Measurements from ENCODE around the gene MAP2K3. TPM values are rescaled to one million over a fixed set of nuclear protein-coding genes. Genes with fewer than 3 reads are reported as not detected.

Gene MAP2K3
- total RNA-seq, 1 donor from 2014 or later: 3.5 TPM

DNA sequence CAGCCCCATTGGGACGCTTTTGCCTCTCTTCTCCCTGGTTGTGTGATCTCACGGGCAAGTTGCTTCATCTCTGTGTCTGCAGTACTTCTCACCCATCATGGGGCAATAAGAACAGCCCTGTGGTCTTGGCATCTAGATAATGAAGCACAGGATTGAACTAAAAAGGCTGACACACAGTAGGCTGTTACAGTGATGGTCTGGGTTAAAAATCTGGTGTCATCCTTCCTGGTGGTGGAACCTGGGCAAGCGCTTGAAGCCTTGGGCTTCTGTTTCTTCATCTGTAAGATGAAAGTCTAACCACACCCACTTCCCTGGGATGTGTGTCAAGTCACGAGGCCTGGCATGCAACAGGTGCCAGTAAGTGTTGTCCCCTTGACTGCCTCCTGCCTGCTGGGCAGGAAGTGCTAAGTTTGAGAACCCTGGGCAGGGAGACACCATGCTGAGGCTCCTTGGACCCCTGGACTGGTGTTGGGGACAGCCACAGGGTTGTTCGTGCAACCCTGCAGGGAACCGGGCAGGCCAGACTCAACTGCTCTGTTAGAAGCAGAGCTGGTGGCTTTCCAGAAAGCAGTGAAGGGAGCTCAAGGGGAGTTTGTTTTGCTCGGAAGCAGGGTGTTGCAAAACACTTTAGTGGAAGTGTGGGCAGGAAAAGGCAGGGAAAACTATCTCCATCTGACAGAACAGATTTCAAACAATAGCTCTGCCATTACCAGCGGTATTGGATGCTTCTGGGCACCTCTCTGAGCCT, 5.9 kb upstream of the MAP2K3 start:
- TF ChIP-seq EZH2phosphoT487 (IDR thresholded peaks at IDR 0.05) (no peak), EZH2 (IDR thresholded peaks at IDR 0.05) (no peak), CTCF (IDR thresholded peaks at IDR 0.05) (no peak)
- H3K27me3 Mint-ChIP-seq (ENCODE audit: insufficient read depth, low read depth): peaks cover 23% of the 10 kb centered on the region
- H3K36me3 Mint-ChIP-seq: no peaks in the 10 kb centered on the region
- no peak overlapping the region for H3K4me3 Mint-ChIP-seq
- Histone ChIP-seq H3K4me2 (no peak overlapping the region), H3F3A (ENCODE audit: low read depth) (no peaks in the 10 kb centered on the region), H3K79me2 (ENCODE audit: low read depth) (no peaks in the 10 kb centered on the region), H3K9me3 (ENCODE audit: low read depth) (no peaks in the 10 kb centered on the region), H3K27me3 (peaks cover 79% of the 10 kb centered on the region), H2AFZ (replicated peaks) (no peak overlapping the region), H3K9ac (no peak overlapping the region), H4K20me1 (ENCODE audit: low read depth) (no peaks in the 10 kb centered on the region), H3K4me1 (no peaks in the 10 kb centered on the region), H3K4me3 (no peak overlapping the region), H3K36me3 (no peaks in the 10 kb centered on the region), H3K27ac (no peak overlapping the region)
- no peak overlapping the region for H3K27ac Mint-ChIP-seq
- peaks cover 3% of the 10 kb centered on the region for H3K9me3 Mint-ChIP-seq
- H3K4me1 Mint-ChIP-seq: peaks cover 12% of the 10 kb centered on the region
- no peak for DNase-seq (ENCODE audit: low spot score)

DNA sequence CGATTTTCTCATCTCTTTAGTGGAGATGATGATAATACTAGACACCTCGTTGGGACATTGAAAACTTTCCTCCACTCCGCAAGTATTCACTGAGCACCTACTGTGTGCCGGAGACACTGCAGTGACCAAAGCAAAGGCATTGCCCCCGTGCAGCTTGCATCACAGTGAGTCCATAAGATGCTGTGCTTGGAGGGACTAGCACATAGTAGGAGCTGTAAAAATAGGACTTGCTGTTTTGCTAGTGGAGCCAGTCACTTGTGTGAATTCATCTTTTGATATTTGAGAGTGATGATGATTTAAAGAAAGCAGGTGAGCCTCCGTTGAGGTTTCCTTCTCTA, 5.3 kb upstream of the MAP2K3 start:
- Histone ChIP-seq H3K9ac (no peak overlapping the region), H3K4me1 (no peaks in the 10 kb centered on the region), H3F3A (ENCODE audit: low read depth) (no peaks in the 10 kb centered on the region), H3K9me3 (ENCODE audit: low read depth) (no peaks in the 10 kb centered on the region), H3K79me2 (ENCODE audit: low read depth) (no peaks in the 10 kb centered on the region), H3K4me2 (no peak overlapping the region), H3K36me3 (no peaks in the 10 kb centered on the region), H3K27ac (no peak overlapping the region), H4K20me1 (ENCODE audit: low read depth) (no peaks in the 10 kb centered on the region), H3K4me3 (no peak overlapping the region), H3K27me3 (peaks cover 85% of the 10 kb centered on the region), H2AFZ (replicated peaks) (no peak overlapping the region)
- no peak for DNase-seq (ENCODE audit: low spot score)
- Mint-ChIP-seq H3K27ac (no peak overlapping the region), H3K36me3 (no peaks in the 10 kb centered on the region), H3K27me3 (ENCODE audit: insufficient read depth, low read depth) (peaks cover 23% of the 10 kb centered on the region), H3K9me3 (peaks cover 3% of the 10 kb centered on the region), H3K4me3 (no peak overlapping the region), H3K4me1 (peaks cover 12% of the 10 kb centered on the region)
- TF ChIP-seq EZH2phosphoT487 (IDR thresholded peaks at IDR 0.05): no peak
- TF ChIP-seq EZH2 (IDR thresholded peaks at IDR 0.05): no peak
- TF ChIP-seq CTCF (IDR thresholded peaks at IDR 0.05): no peak

DNA sequence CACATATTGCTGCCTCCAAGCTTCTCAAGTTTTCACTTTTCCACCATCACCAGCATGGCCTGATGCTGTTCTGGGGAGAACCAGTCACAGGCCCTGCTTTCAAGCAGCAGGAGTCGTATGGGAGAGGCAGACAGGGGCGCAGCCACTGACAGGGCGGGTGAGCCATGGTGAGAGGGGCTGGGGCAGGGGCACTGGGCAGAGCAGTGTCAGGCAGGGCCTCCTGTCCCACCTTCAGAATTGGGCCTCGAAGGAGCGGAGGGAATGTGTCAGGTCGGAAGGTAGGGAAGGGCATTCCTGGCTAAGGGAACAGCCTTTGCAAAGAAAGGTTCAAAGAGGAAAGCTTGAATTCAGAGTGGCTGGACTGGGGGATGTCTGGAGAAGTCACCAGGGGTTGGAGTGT, 4.9 kb upstream of the MAP2K3 start:
- TF ChIP-seq EZH2phosphoT487 (IDR thresholded peaks at IDR 0.05): no peak
- TF ChIP-seq EZH2 (IDR thresholded peaks at IDR 0.05): no peak
- no peak for TF ChIP-seq CTCF (IDR thresholded peaks at IDR 0.05)
- no peak overlapping the region for H3K9ac ChIP-seq
- H3K4me3 ChIP-seq: no peak overlapping the region
- no peaks in the 10 kb centered on the region for H3K4me1 ChIP-seq
- H3K4me2 ChIP-seq: no peak overlapping the region
- no peaks in the 10 kb centered on the region for H4K20me1 ChIP-seq (ENCODE audit: low read depth)
- no peak for DNase-seq (ENCODE audit: low spot score)
- H3K79me2 ChIP-seq (ENCODE audit: low read depth): no peaks in the 10 kb centered on the region
- Mint-ChIP-seq H3K36me3 (no peaks in the 10 kb centered on the region), H3K4me1 (peaks cover 12% of the 10 kb centered on the region), H3K9me3 (peaks cover 3% of the 10 kb centered on the region), H3K27ac (peak overlapping the region; percentile 29), H3K4me3 (peak overlapping the region; percentile 22), H3K27me3 (ENCODE audit: insufficient read depth, low read depth) (peaks cover 23% of the 10 kb centered on the region)
- peaks cover 81% of the 10 kb centered on the region for H3K27me3 ChIP-seq
- no peak overlapping the region for H2AFZ ChIP-seq (replicated peaks)
- H3F3A ChIP-seq (ENCODE audit: low read depth): no peaks in the 10 kb centered on the region
- H3K9me3 ChIP-seq (ENCODE audit: low read depth): no peaks in the 10 kb centered on the region
- no peak overlapping the region for H3K27ac ChIP-seq
- no peaks in the 10 kb centered on the region for H3K36me3 ChIP-seq
